ENCODE results near the gene LNX1.

GRCh38 chr4:53547983-53548382 lies 43.3 kb downstream of the LNX1 start:
- TF ChIP-seq YY1 (IDR thresholded peaks at IDR 0.05; ENCODE audit: insufficient read depth, insufficient read length) (no peak), ZNF274 (IDR thresholded peaks at IDR 0.05; ENCODE audit: low read depth, low read length) (no peak), SUZ12 (IDR thresholded peaks at IDR 0.05; ENCODE audit: extremely low read depth, insufficient read depth, insufficient read length) (no peak)
